SK-MEL-5 (cell line): ENCODE data around the gene ZCCHC7. TPM values are rescaled to one million over a fixed set of nuclear protein-coding genes. Genes with fewer than 3 reads are reported as not detected.

Source experiments
- DNase-seq: peaks from one replicate; pipeline ENCODE4 v3.0.0-alpha.2; 2016; ENCODE audit warnings: low read depth, low spot score
- in situ Hi-C: cut with HindIII; loops from 2 replicates; pipeline ENCODE4 v1.10.0; 2016; ENCODE audit warnings: low sequenced_read_pairs, high pct_unique_total_duplicates, low pct_unique_long_range_greater_than_20kb
- total RNA-seq: library from RNA; depleted of rRNA; stranded (reverse); fragments of >200 nt; shearing (Covaris generic); gene quantifications from 2 replicates; pipeline ENCODE4 v1.2.3, GENCODE V29; 2014

Gene ZCCHC7
- total RNA-seq, 1 experiment from 2014 or later: 11.3 TPM

- in situ Hi-C loops: no loop called here
- peak; percentile 48 for DNase-seq
Measured at GRCh38 chr9:37364751-37365360, 244.5 kb downstream of the ZCCHC7 start.

- DNase-seq: no peak
- in situ Hi-C loops: no loop called here
Measured at GRCh38 chr9:37369671-37370070, 249.3 kb downstream of the ZCCHC7 start.

DNA sequence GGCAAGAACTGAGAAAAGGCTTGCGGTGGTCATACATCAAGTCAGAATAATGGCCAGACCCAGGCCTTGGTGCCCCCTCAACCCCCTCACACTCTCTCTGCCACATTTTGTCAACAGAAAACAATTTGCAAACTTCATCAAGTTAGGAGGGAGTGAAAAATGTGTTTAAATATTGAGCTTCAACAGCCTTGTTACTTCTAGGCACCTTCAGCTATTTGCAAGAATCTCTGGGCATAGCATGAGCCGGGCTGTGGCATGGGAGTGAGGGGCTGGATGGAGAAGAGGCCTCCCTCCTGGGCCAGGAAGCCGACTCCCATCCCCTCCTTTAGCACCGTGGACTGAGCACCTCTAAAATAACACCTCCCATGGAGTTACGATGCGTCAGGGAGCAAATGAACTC is 249.9 kb downstream of the ZCCHC7 start:
- in situ Hi-C loops: no loop called here

GRCh38 chr9:37370968-37371563 is 250.7 kb downstream of the ZCCHC7 start:
- DNase-seq: no peak
- in situ Hi-C loops: no loop called here

More for the DNA sequence above, 249.9 kb downstream of the ZCCHC7 start:
- no peak for DNase-seq

GRCh38 chr9:37371565-37372464 is 251.4 kb downstream of the ZCCHC7 start:
- no peak for DNase-seq
- in situ Hi-C loops: no loop called here

DNA sequence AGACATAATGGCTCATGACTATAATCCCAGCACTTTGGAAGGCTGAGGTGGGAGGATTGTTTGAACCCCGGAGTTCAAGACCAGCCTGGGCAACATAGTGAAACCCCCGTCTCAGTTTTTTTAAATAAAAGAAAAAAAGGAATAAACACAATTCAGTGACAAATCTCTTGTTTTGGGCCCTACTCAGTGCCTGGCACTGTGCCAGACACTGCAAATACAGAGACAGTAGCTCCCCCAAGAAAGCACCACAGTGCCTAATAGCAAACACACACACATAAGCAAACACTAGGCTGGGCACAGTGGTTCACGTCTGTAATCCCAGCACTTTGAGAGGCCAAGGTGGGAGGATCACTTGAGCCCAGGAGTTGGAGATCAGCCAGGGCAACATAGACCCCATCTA is 252.5 kb downstream of the ZCCHC7 start:
- in situ Hi-C loops: no loop called here

GRCh38 chr9:37373621-37374020 is 253.2 kb downstream of the ZCCHC7 start:
- in situ Hi-C loops: no loop called here
- no peak for DNase-seq

More for the DNA sequence above, 252.5 kb downstream of the ZCCHC7 start:
- no peak for DNase-seq

DNA sequence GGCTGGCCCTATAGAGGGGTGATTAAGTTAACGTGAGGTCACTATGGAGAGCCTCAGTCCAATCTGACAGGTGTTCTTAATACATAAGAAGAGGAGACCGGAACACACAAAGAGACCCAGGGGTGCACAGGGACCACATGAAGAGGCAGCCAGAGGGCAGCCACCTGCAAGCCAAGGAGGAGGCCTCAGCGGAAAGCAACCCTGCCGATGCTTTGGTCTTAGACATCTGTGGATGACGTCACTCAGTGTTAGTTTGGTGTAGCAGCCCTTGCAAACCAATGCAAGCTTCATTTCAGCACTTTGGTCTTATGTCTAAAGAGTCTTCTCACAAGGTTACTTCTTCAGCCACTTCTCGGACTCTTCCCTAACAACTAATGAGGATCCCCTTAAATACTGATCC is 254.5 kb downstream of the ZCCHC7 start:
- no peak for DNase-seq
- in situ Hi-C loops: no loop called here

- in situ Hi-C loops: no loop called here
- DNase-seq: no peak
Measured at GRCh38 chr9:37377688-37378612, 257.6 kb downstream of the ZCCHC7 start.

DNA sequence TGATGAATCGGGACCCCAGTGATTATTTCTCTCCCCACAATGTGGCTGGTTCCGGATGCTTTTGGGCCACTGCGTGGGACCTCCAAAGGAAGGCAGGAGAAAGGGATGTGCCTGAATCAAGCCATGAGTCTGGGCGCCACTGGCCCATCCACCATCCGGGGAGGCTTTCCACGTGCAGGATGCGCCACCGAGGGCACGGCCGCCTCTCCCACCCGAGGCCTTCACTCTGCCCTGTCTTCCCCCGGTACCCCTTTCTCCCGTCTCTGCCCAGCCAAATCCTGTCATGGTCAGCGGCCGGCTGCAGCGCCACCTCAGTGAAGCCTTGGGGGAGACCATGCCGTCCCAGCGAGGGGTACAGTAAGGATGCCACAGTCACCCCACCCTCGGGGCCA is 258.2 kb downstream of the ZCCHC7 start:
- in situ Hi-C loops: no loop called here

DNA sequence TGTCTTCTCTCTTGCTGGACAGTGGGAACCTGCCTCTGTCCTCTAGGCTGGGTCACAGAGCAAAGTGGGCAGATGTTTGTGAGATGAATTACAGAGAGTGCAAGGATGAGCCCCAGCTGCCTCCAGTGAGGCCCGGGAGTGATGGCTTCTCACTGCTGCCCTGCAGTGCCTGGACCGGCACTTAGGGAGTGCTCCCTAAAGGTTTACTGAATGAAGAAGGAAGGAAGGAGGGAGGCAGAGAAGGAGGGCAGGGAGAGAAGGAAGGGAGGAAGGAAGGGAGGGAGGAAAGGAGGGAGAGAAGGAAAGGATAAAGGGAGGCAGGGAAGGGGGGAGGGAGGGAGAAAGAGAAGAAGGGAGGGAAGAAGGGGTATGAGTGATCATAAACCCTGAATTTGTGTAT is 259.5 kb downstream of the ZCCHC7 start:
- no peak for DNase-seq
- in situ Hi-C loops: no loop called here

More for the DNA sequence above, 258.2 kb downstream of the ZCCHC7 start:
- no peak for DNase-seq

DNA sequence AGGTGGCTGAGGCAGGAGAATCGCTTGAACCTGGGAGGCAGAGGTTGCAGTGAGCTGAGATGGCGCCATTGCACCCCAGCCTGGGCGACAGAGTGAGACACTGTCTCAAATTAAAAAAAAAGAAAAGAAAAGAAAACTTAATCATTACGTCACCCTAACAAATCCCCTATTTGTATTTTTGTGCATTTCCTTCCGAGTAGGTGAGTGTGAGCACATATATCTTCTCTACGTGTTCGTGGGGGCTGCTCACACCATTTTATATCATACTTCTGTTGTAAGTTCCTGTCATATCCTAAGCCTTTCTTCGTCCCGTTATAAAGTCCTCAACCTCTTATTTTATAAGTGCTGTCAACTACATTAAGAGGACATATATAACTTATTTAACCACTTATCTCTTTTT is 260.2 kb downstream of the ZCCHC7 start:
- in situ Hi-C loops: no loop called here
- DNase-seq: no peak

- in situ Hi-C loops: no loop called here
- no peak for DNase-seq
Measured at GRCh38 chr9:37381094-37381741, 260.8 kb downstream of the ZCCHC7 start.

DNA sequence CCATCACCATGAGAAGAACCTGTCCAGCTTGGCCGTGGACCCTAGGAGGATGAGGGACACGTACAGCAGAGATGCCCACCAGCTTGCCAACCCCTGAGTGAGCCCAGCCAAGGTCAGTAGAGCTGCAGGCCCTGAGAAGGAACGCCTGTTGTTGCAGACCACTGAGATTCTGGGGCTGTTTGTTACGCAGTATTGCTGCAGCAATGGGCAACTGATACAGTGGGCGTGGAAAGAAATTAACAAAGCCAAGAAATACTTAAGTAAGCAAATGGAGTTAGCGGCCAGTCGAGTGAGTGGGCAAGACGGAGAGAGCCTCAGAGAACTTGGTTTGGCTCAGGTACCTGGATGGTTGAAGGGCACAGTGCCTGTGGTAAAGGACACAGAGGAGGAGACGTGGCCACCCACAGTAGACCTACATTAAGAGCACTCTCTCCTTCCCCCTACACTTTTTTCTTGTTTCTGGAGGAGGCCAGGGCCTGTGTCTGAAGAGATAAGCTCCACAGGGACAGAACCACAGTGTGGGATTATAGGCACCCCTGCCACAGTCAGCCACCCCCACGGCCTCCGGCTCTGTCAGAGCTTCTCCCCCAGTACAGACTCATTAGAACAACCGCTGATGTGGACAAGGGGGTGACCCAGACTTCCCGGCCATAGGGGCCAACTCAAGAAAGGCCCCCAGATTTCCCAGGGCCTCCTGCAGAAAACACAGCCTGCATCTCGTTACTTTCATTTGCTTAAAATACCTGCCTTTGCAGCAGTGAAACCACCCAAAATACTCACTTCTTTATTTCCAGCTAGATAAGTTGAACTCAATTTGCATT is 262.0 kb downstream of the ZCCHC7 start:
- DNase-seq: no peak
- in situ Hi-C loops: no loop called here

DNA sequence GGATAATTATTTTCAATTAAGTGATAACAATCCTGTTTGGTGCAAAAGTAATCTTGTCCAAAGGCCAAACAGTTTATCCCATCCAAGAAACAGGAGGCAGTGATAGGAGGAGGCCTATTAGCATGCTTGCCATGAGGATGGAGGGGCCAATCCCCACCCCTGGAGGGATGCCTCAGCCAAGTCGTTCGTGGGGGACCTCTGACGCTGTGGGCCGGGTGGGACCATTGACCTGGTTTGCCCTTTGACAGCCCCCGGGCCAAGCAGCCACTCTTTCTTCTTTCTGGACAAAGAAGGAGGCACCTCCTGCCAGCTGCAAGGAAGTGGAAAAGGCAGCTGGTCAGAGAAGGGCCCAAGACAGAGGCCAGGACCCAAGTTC is 262.6 kb downstream of the ZCCHC7 start:
- in situ Hi-C loops: no loop called here
- no peak for DNase-seq

DNA sequence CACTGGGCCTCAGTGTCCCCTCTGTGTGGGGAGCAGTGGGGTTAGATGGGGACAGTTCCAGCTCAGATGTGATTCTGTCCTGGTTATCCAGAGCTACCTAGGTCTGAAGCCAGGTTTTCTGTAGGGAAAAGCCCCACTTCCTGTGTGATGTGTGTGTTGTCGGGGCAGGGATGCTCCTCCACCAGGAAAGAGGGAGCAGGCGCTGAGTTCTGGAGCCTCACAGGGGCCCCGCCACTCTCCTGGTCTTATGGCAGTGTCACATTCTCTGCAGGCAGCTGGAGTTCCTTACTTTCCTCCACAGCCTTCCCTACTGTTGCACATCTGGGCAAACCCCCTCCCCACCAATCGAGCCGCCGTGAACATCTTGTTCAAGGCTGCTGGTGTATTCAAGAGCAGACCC is 263.0 kb downstream of the ZCCHC7 start:
- in situ Hi-C loops: no loop called here
- DNase-seq: no peak
